Colonic mucosa (tissue), 4 donors: Measurements from ENCODE around the gene CORO2B. TPM values are rescaled to one million over a fixed set of nuclear protein-coding genes. Genes with fewer than 3 reads are reported as not detected.

Source experiments
- DNase-seq: peaks from one replicate; pipeline ENCODE4 v3.0.0-alpha.2; 2020
- H3K27ac ChIP-seq: fragments of 200-600 bp; one replicate; pipeline ENCODE4 v1.8.0; 2021
- H3K27me3 ChIP-seq: fragments of 200-600 bp; one replicate; pipeline ENCODE4 v1.8.0; 2021
- H3K36me3 ChIP-seq: fragments of 200-600 bp; one replicate; pipeline ENCODE4 v1.8.0; 2021
- H3K4me1 ChIP-seq: fragments of 200-600 bp; one replicate; pipeline ENCODE4 v1.8.0; 2021; ENCODE audit warnings: mild to moderate bottlenecking
- H3K4me3 ChIP-seq: fragments of 200-600 bp; one replicate; pipeline ENCODE4 v1.8.0; 2021
- H3K9ac ChIP-seq, 2 donors: one replicate each; pipeline ENCODE4 v1.7.0; 2013; ENCODE audit warnings: control low read depth in 2 of 2, low read depth in 2 of 2, low read length in 2 of 2
- H3K9me3 ChIP-seq: fragments of 200-600 bp; one replicate; pipeline ENCODE4 v1.8.0; 2021
- CTCF ChIP-seq: fragments of 200-600 bp; IDR thresholded peaks from one replicate; pipeline ENCODE4 v1.8.0; 2022; ENCODE audit warnings: antibody characterized with exemption, mild to moderate bottlenecking
- intact Hi-C: fragments of 100-400 bp; cut with DNase I; formaldehyde crosslinking; loops from one replicate; pipeline ENCODE4 v1.14.1; 2022
- total RNA-seq, 2 donors: library from RNA; stranded (reverse); fragmentation: NEBNext Ultra II Directional in 1 of 2; extraction: Animal tissue kit (Norgen Biotek cat#: 25700) in 1 of 2; gene quantifications; one replicate each; pipeline ENCODE4 v1.2.1, GENCODE V29; 2021
- donor health status: healthy.
- donor health status: DM: no; HTN: no; CAD: no.
- donor health status: DM: no; HTN: no; CAD: no.

Gene CORO2B
- total RNA-seq, 2 donors from 2014 or later: 0.77 to 1.2 TPM

GRCh38 chr15:68764090-68764489 lies 185.3 kb downstream of the CORO2B start:
- Histone ChIP-seq H3K36me3 (no peaks in the 10 kb centered on the region), H3K27me3 (no peaks in the 10 kb centered on the region), H3K9me3 (no peaks in the 10 kb centered on the region), H3K9ac (no peak overlapping the region), H3K4me3 (no peak overlapping the region), H3K4me1 (no peaks in the 10 kb centered on the region), H3K27ac (no peak overlapping the region)
- intact Hi-C loops: no loop called here
- no peak for DNase-seq
- TF ChIP-seq CTCF: no peak

- Histone ChIP-seq H3K27me3 (no peaks in the 10 kb centered on the region), H3K36me3 (no peaks in the 10 kb centered on the region), H3K4me3 (no peak overlapping the region), H3K4me1 (no peaks in the 10 kb centered on the region), H3K27ac (no peak overlapping the region), H3K9ac (no peak overlapping the region), H3K9me3 (no peaks in the 10 kb centered on the region)
- no peak for TF ChIP-seq CTCF
- DNase-seq: no peak
- intact Hi-C loops: no loop called here
Measured at GRCh38 chr15:68765602-68766368, 187.0 kb downstream of the CORO2B start.

- TF ChIP-seq CTCF: no peak
- Histone ChIP-seq H3K4me3 (no peak overlapping the region), H3K27me3 (no peaks in the 10 kb centered on the region), H3K9ac (no peak overlapping the region), H3K27ac (no peak overlapping the region), H3K4me1 (no peaks in the 10 kb centered on the region), H3K9me3 (no peaks in the 10 kb centered on the region), H3K36me3 (no peaks in the 10 kb centered on the region)
- DNase-seq: no peak
- intact Hi-C loops: no loop called here
Measured at GRCh38 chr15:68767833-68768232, 189.0 kb downstream of the CORO2B start.

GRCh38 chr15:68768321-68768720 lies 189.5 kb downstream of the CORO2B start:
- TF ChIP-seq CTCF: no peak

GRCh38 chr15:68769702-68770101 lies 190.9 kb downstream of the CORO2B start:
- H3K27ac ChIP-seq: no peak overlapping the region
- H3K4me3 ChIP-seq: no peak overlapping the region
- H3K4me1 ChIP-seq: no peaks in the 10 kb centered on the region
- H3K36me3 ChIP-seq: no peaks in the 10 kb centered on the region
- H3K9me3 ChIP-seq: no peaks in the 10 kb centered on the region
- no peak overlapping the region for H3K9ac ChIP-seq
- no peaks in the 10 kb centered on the region for H3K27me3 ChIP-seq
- TF ChIP-seq CTCF: no peak
- DNase-seq: no peak
- intact Hi-C loops: no loop called here

More at GRCh38 chr15:68768321-68768720, 189.5 kb downstream of the CORO2B start:
- Histone ChIP-seq H3K9me3 (no peaks in the 10 kb centered on the region), H3K4me3 (no peak overlapping the region), H3K27ac (no peak overlapping the region), H3K4me1 (no peaks in the 10 kb centered on the region), H3K9ac (no peak overlapping the region), H3K27me3 (no peaks in the 10 kb centered on the region), H3K36me3 (no peaks in the 10 kb centered on the region)
- intact Hi-C loops: no loop called here
- no peak for DNase-seq
